Measurements from ENCODE around the gene IPMK.

GRCh38 chr10:58164517-58164916 is 103.2 kb downstream of the IPMK start:
- TF ChIP-seq POLR2A (IDR thresholded peaks at IDR 0.05; ENCODE audit: control extremely low read depth in 1 of 2, low read depth in 2 of 2, low read length in 2 of 2) (no peak), EZH2 (IDR thresholded peaks at IDR 0.05; ENCODE audit: low read depth, low read length, severe bottlenecking) (no peak), RFX5 (IDR thresholded peaks at IDR 0.05; ENCODE audit: borderline replicate concordance, low read depth, low read length) (no peak), KDM1A (IDR thresholded peaks at IDR 0.05; ENCODE audit: borderline replicate concordance, low read length) (no peak), SP2 (IDR thresholded peaks at IDR 0.05; ENCODE audit: low read length) (no peak), CTCF (IDR thresholded peaks at IDR 0.05; ENCODE audit: control extremely low read depth in 1 of 3, insufficient read depth in 1 of 3, low read depth in 1 of 3, low read length in 3 of 3) (no peak), CEBPB (IDR thresholded peaks at IDR 0.05; ENCODE audit: low read depth, low read length) (no peak), POLR2AphosphoS5 (IDR thresholded peaks at IDR 0.05; ENCODE audit: low read depth, low read length) (no peak), BCL11A (IDR thresholded peaks at IDR 0.05; ENCODE audit: low read depth in 2 of 2, low read length in 2 of 2) (no peak), FOSL1 (IDR thresholded peaks at IDR 0.05; ENCODE audit: insufficient read depth, low read depth, low read length) (no peak), GABPA (IDR thresholded peaks at IDR 0.05; ENCODE audit: borderline replicate concordance, insufficient read depth, low read length) (no peak), RBBP5 (IDR thresholded peaks at IDR 0.05; ENCODE audit: borderline replicate concordance, low read depth, low read length) (no peak), SP1 (IDR thresholded peaks at IDR 0.05; ENCODE audit: low read depth, low read length) (no peak), USF2 (IDR thresholded peaks at IDR 0.05; ENCODE audit: low read length) (no peak)

All from H1 (cell line).